ENCODE measurements around the gene GDPD4. TPM values are rescaled to one million over a fixed set of nuclear protein-coding genes. Genes with fewer than 3 reads are reported as not detected.

GDPD4 gene
- total RNA-seq, 4 donors from 2014 or later: not detected

- WGBS: 94% methylated on average over 1 of the region's 1 CpG
- H3K27me3 ChIP-seq: no peaks in the 10 kb centered on the region
- no peak for TF ChIP-seq POLR2AphosphoS5 (IDR thresholded peaks at IDR 0.05)
- no peak for DNase-seq (ENCODE audit: low spot score in 2 of 2)
- no peaks in the 10 kb centered on the region for H3K4me1 ChIP-seq
- peaks cover 10% of the 10 kb centered on the region for H3K36me3 ChIP-seq
- no peaks in the 10 kb centered on the region for H3K9me3 ChIP-seq
- H3K27ac ChIP-seq: no peak overlapping the region
- no peak overlapping the region for H3K4me3 ChIP-seq
Measured at GRCh38 chr11:77320351-77320750, 18.9 kb upstream of the GDPD4 start.

GRCh38 chr11:77318600-77318999 is 17.1 kb upstream of the GDPD4 start:
- Histone ChIP-seq H3K4me3 (no peak overlapping the region), H3K36me3 (peaks cover 10% of the 10 kb centered on the region), H3K27me3 (no peaks in the 10 kb centered on the region), H3K27ac (no peak overlapping the region), H3K9me3 (no peaks in the 10 kb centered on the region), H3K4me1 (no peaks in the 10 kb centered on the region)
- TF ChIP-seq EP300 (IDR thresholded peaks at IDR 0.05) (no peak), POLR2AphosphoS5 (IDR thresholded peaks at IDR 0.05) (no peak), POLR2A (IDR thresholded peaks at IDR 0.05) (no peak)
- TF ChIP-seq, protein P1, sequence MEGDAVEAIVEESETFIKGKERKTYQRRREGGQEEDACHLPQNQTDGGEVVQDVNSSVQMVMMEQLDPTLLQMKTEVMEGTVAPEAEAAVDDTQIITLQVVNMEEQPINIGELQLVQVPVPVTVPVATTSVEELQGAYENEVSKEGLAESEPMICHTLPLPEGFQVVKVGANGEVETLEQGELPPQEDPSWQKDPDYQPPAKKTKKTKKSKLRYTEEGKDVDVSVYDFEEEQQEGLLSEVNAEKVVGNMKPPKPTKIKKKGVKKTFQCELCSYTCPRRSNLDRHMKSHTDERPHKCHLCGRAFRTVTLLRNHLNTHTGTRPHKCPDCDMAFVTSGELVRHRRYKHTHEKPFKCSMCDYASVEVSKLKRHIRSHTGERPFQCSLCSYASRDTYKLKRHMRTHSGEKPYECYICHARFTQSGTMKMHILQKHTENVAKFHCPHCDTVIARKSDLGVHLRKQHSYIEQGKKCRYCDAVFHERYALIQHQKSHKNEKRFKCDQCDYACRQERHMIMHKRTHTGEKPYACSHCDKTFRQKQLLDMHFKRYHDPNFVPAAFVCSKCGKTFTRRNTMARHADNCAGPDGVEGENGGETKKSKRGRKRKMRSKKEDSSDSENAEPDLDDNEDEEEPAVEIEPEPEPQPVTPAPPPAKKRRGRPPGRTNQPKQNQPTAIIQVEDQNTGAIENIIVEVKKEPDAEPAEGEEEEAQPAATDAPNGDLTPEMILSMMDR (IDR thresholded peaks at IDR 0.05): no peak
- no peak for DNase-seq (ENCODE audit: low spot score in 2 of 2)
- 89% methylated on average over 2 of the region's 2 CpGs for WGBS

- Histone ChIP-seq H3K4me3 (no peak overlapping the region), H3K4me1 (no peaks in the 10 kb centered on the region)
- WGBS: 56% methylated on average over 5 of the region's 5 CpGs
Measured at GRCh38 chr11:77316733-77317342, 15.4 kb upstream of the GDPD4 start.

DNA sequence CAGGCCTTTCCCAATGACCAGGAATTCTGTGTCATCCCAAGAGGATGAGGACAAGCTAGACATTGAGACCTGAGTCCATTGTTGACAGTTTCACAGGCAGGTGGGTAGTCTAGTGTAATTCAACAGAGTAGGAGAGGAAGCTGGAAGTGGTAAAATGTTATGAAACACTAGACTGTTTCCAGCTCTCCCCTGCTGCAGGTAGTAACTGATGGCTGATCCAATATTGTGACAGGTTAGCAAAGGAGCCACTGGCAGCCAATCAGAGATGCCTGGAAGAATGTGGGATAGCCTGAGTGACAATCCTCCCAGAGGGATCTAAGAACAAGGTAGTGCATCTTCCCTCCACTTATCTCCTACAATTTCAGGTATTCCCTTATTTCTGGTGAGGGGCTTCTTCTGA is 10.6 kb upstream of the GDPD4 start:
- Histone ChIP-seq H3K4me1 (no peaks in the 10 kb centered on the region), H3K4me3 (no peak overlapping the region), H3K9me3 (no peaks in the 10 kb centered on the region), H3K27ac (no peak overlapping the region), H3K36me3 (no peaks in the 10 kb centered on the region), H3K27me3 (no peaks in the 10 kb centered on the region)
- DNase-seq (ENCODE audit: low spot score in 2 of 2): no peak
- no peak for TF ChIP-seq EP300 (IDR thresholded peaks at IDR 0.05)
- no peak for TF ChIP-seq POLR2AphosphoS5 (IDR thresholded peaks at IDR 0.05)
- TF ChIP-seq, protein P1 (IDR thresholded peaks at IDR 0.05): no peak
- TF ChIP-seq POLR2A (IDR thresholded peaks at IDR 0.05): no peak

More at GRCh38 chr11:77316733-77317342, 15.4 kb upstream of the GDPD4 start:
- no peaks in the 10 kb centered on the region for H3K27me3 ChIP-seq
- H3K36me3 ChIP-seq: no peaks in the 10 kb centered on the region
- H3K9me3 ChIP-seq: no peaks in the 10 kb centered on the region
- DNase-seq (ENCODE audit: low spot score in 2 of 2): no peak
- H3K27ac ChIP-seq: no peak overlapping the region
- no peak for TF ChIP-seq POLR2A (IDR thresholded peaks at IDR 0.05)
- TF ChIP-seq EP300 (IDR thresholded peaks at IDR 0.05): no peak
- no peak for TF ChIP-seq POLR2AphosphoS5 (IDR thresholded peaks at IDR 0.05)
- TF ChIP-seq, protein P1 (IDR thresholded peaks at IDR 0.05): no peak

DNA sequence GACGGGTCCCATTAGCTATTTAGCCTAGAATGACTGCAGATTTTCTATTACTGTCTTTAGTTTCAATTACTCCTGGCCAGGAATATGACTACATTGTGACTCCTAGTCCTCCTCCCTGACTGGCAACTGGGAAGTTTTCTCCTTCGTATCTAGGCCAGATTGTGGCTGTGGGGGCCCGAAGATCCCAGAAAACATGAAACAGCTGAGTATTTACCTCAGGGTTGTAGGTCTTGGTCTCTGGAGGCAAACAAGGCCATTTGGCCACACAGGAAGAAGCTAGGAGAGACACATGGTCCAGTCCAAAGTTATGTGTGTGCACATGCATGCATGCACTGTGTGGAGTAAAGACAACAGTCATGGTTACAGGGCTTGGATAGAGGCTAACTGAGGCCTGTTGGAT is 10.2 kb upstream of the GDPD4 start:
- DNase-seq (ENCODE audit: low spot score in 2 of 2): no peak
- WGBS: 86% methylated on average over 3 of the region's 3 CpGs
- TF ChIP-seq, protein P1 (IDR thresholded peaks at IDR 0.05): no peak
- TF ChIP-seq POLR2A (IDR thresholded peaks at IDR 0.05) (no peak), POLR2AphosphoS5 (IDR thresholded peaks at IDR 0.05) (no peak), EP300 (IDR thresholded peaks at IDR 0.05) (no peak)
- H3K27me3 ChIP-seq: no peaks in the 10 kb centered on the region
- no peaks in the 10 kb centered on the region for H3K9me3 ChIP-seq
- H3K4me1 ChIP-seq: no peaks in the 10 kb centered on the region
- H3K36me3 ChIP-seq: no peaks in the 10 kb centered on the region
- no peak overlapping the region for H3K4me3 ChIP-seq
- H3K27ac ChIP-seq: no peak overlapping the region

DNA sequence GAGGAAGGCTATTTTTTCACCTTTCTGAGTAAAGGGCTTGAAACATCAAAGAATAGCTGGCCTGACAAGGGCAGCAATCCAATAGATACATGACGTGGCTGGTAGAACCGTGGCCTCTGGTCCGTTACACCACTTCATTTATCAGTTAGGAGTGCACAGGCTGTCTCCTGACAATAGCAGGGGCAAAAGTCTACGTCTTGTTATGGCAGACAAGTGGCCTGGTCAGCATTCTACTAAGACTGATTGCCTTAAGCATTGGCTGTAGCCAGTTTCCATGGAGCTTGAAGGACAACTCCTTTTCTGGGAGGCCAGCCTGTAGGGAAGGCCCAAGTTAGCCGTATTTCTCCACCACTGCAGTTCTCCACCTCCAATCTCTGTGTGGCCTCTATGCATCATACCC is 9.2 kb upstream of the GDPD4 start:
- H3K27ac ChIP-seq: no peak overlapping the region
- H3K36me3 ChIP-seq: no peaks in the 10 kb centered on the region
- no peaks in the 10 kb centered on the region for H3K27me3 ChIP-seq
- H3K4me3 ChIP-seq: no peak overlapping the region
- H3K4me1 ChIP-seq: no peaks in the 10 kb centered on the region
- 95% methylated on average over 5 of the region's 5 CpGs for WGBS
- H3K9me3 ChIP-seq: no peaks in the 10 kb centered on the region
- no peak for DNase-seq (ENCODE audit: low spot score in 2 of 2)
- TF ChIP-seq, protein P1 (IDR thresholded peaks at IDR 0.05): no peak
- no peak for TF ChIP-seq POLR2AphosphoS5 (IDR thresholded peaks at IDR 0.05)
- no peak for TF ChIP-seq EP300 (IDR thresholded peaks at IDR 0.05)
- TF ChIP-seq POLR2A (IDR thresholded peaks at IDR 0.05): no peak
